GM10266 (cell line): ENCODE data around the gene ZNF695.
"Not testable (repeated sequence)": the region's sequence is repeated elsewhere in the genome, so short reads cannot be mapped to it uniquely, and the experiment has no call there.

Experiments used
- DNase-seq: peaks from one replicate; pipeline ENCODE4 v3.0.0; 2012; ENCODE audit errors: extremely low spot score
- CTCF ChIP-seq: IDR thresholded peaks from 2 replicates; pipeline ENCODE4 v1.5.1; 2012; ENCODE audit warnings: mild to moderate bottlenecking, low read depth; ENCODE audit not compliant: control insufficient read depth, insufficient read depth; ENCODE audit errors: missing control alignments

ZNF695 gene

GRCh38 chr1:247037511-247038320 lies 29.9 kb upstream of the ZNF695 start:
- TF ChIP-seq CTCF = no peak
- no peak for DNase-seq

- DNase-seq = not testable (repeated sequence)
Measured at GRCh38 chr1:247032306-247032705, 24.4 kb upstream of the ZNF695 start.

DNA sequence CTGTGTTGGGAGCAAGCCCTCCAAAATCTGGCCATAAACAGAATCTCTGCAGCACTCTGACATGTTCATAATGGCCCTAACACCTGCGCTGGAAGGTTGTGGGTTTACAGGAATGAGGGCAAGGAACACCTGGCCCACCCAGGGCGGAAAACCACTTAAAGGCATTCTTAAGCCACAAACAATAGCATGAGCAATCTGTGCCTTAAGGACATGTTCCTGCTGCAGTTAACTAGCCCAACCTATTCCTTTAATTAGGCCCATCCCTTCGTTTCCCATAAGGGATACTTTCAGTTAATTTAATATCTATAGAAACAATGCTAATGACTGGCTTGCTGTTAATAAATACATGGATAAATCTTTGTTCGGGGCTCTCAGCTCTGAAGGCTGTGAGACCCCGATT lies 16.8 kb upstream of the ZNF695 start:
- DNase-seq = not testable (repeated sequence)

DNA sequence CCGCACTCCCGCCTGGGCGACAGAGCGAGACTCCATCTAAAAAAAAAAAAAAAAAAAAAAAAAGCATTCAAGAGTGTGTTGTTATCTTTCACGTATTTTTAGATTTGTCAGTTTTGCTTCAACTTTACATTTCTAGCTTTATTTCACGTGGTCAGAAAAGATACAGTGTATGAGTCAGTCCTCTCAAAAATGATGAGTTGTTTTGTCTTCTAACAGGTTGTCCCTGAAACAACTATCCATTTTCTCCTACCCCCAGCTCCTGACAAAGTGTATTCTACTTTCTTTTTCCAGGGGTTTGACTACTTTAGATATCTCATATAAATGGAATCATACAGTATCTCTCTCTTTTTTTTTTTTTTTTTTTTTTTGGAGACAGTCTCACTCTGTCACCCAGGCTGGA lies 5.5 kb upstream of the ZNF695 start:
- DNase-seq = no peak
- TF ChIP-seq CTCF = no peak

GRCh38 chr1:247008406-247008799 lies 546 bp upstream of the ZNF695 start:
- no peak for DNase-seq
- TF ChIP-seq CTCF = no peak

- not testable (repeated sequence) for DNase-seq
Measured at GRCh38 chr1:247004081-247004480, 3.8 kb downstream of the ZNF695 start.

DNA sequence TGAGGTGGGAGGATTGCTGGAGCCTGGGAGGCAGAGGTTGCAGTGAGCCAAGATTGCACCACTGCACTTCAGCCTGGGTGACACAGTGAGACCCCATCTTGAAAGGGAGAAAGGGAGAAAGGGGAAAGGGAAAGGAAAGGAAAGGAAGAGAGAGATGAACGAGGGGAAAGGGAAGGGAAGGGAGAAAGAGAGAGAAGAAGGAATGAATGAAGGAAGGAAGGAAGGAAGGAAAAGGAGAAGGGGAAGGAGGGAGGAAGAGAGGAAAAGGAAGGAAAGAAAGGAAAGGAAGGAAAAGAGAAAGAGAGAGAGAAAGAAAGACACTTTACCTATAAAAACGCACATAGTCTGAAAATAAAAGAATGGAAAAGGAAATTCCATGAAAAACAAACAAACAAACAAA lies 18.0 kb downstream of the ZNF695 start:
- no peak for TF ChIP-seq CTCF

DNA sequence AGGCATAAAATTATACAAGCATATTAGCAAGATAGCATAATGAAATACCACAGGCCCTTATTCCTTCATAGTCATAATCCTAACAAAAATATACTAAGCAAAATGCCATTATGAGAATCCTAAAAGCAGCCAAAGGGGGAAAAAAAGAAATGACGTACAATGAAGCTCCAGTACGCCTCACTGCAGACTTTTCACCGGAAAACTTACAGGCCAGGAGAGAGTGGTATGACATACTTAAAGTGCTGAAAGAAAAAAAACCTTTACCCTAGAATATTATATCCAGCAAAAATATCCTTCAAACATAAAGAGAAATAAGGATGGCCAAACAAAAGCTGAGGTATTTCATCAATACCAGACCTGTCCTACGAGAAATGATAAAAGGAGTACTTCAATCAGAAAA lies 19.5 kb downstream of the ZNF695 start:
- no peak for TF ChIP-seq CTCF
- no peak for DNase-seq

More for the DNA sequence above, 18.0 kb downstream of the ZNF695 start:
- DNase-seq = no peak

GRCh38 chr1:246987083-246987690 lies 20.7 kb downstream of the ZNF695 start:
- no peak for DNase-seq
- TF ChIP-seq CTCF = no peak
